Fibroblast of villous mesenchyme (primary cell): ENCODE measurements around the gene PARD6G. TPM values are rescaled to one million over a fixed set of nuclear protein-coding genes. Genes with fewer than 3 reads are reported as not detected.
"Not testable (repeated sequence)": the region's sequence is repeated elsewhere in the genome, so short reads cannot be mapped to it uniquely, and the experiment has no call there.

Source experiments
- DNase-seq: peaks from one replicate; pipeline ENCODE4 v3.0.0-alpha.2; 2010; ENCODE audit warnings: low read depth
- H3K4me3 ChIP-seq: 2 replicates; pipeline ENCODE4 v1.5.1; 2011; ENCODE audit warnings: low read depth, mild to moderate bottlenecking, low read length
- CTCF ChIP-seq: IDR thresholded peaks from 2 replicates; pipeline ENCODE4 v1.5.1; 2012; ENCODE audit warnings: low read depth, mild to moderate bottlenecking, low read length; ENCODE audit not compliant: insufficient read depth
- total RNA-seq: library from RNA; depleted of rRNA; stranded (reverse); fragments of >200 nt; gene quantifications from 2 replicates; pipeline ENCODE4 v1.2.3, GENCODE V29; 2012

Gene PARD6G
- total RNA-seq, 1 donor = 1.7 TPM

GRCh38 chr18:80239830-80240229 lies 7.5 kb downstream of the PARD6G start:
- DNase-seq = no peak
- TF ChIP-seq CTCF = no peak
- H3K4me3 ChIP-seq = no peak overlapping the region

GRCh38 chr18:80238651-80239260 lies 8.6 kb downstream of the PARD6G start:
- H3K4me3 ChIP-seq = no peak overlapping the region
- no peak for DNase-seq
- no peak for TF ChIP-seq CTCF

- H3K4me3 ChIP-seq, DNase-seq: not testable (repeated sequence)
These were observed 9.8 kb downstream of the PARD6G start for GRCh38 chr18:80237519-80237918.

- DNase-seq = no peak
- H3K4me3 ChIP-seq = no peak overlapping the region
- TF ChIP-seq CTCF = no peak
These were observed 12.9 kb downstream of the PARD6G start for GRCh38 chr18:80234398-80234797.

- no peak for DNase-seq
- no peak for TF ChIP-seq CTCF
- H3K4me3 ChIP-seq = no peak overlapping the region
These were observed 13.4 kb downstream of the PARD6G start for GRCh38 chr18:80233899-80234298.

GRCh38 chr18:80233201-80233835 lies 14.0 kb downstream of the PARD6G start:
- no peak overlapping the region for H3K4me3 ChIP-seq
- TF ChIP-seq CTCF = no peak
- DNase-seq = no peak

GRCh38 chr18:80232710-80233109 lies 14.6 kb downstream of the PARD6G start:
- no peak for DNase-seq
- no peak for TF ChIP-seq CTCF
- H3K4me3 ChIP-seq = no peak overlapping the region
